Adrenal gland (tissue), 5 donors: ENCODE measurements around the gene ADAMTS17.

ENCODE experiments used
- POLR2A ChIP-seq, 2 donors: fragments of 450-650 bp; IDR thresholded peaks; one replicate each; pipeline ENCODE4 v1.6.1; 2017; ENCODE audit warnings: antibody characterized with exemption in 2 of 2, mild to moderate bottlenecking in 2 of 2, moderate library complexity in 1 of 2
- TF ChIP-seq, protein P1 (sequence below), 6 experiments: fragments of 450-650 bp in 4 of 6; fragments of 200-600 bp in 2 of 6; sonication (generic) in 1 of 6; IDR thresholded peaks; 1 replicate in 5 of 6; 2 replicates in 1 of 6; pipeline versions ENCODE4 v1.5.1 to v1.8.0; 2016 to 2021; ENCODE audit warnings: antibody characterized with exemption in 6 of 6, mild to moderate bottlenecking in 2 of 6, moderate library complexity in 1 of 6
- donor health status: DM: no; HTN: no; CAD: no.

DNA sequence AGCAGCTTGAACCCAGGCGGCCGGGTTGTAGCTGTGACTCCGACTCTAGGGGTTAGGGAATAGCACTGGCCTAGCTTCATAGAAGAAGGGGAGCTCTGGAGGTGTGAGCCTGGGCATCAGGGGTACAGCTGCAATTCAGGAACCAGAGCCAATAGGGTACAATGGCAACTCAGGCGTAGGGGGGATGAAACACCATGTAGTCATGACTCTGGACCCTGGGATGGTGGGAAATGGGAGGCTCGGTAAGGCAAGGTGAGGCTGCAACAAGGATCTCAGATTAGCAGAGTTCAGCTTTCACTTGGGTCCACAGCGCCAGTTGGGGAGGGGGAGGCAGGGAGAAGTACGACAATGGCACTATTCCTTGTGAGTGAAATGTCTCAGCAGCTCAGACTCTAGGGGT is 398.3 kb downstream of the ADAMTS17 start:
- TF ChIP-seq, protein P1, sequence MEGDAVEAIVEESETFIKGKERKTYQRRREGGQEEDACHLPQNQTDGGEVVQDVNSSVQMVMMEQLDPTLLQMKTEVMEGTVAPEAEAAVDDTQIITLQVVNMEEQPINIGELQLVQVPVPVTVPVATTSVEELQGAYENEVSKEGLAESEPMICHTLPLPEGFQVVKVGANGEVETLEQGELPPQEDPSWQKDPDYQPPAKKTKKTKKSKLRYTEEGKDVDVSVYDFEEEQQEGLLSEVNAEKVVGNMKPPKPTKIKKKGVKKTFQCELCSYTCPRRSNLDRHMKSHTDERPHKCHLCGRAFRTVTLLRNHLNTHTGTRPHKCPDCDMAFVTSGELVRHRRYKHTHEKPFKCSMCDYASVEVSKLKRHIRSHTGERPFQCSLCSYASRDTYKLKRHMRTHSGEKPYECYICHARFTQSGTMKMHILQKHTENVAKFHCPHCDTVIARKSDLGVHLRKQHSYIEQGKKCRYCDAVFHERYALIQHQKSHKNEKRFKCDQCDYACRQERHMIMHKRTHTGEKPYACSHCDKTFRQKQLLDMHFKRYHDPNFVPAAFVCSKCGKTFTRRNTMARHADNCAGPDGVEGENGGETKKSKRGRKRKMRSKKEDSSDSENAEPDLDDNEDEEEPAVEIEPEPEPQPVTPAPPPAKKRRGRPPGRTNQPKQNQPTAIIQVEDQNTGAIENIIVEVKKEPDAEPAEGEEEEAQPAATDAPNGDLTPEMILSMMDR (IDR thresholded peaks at IDR 0.05): no peak
- no peak for TF ChIP-seq POLR2A (IDR thresholded peaks at IDR 0.05)
